H1 (cell line): ENCODE results near the gene RHOH. TPM values are rescaled to one million over a fixed set of nuclear protein-coding genes. Genes with fewer than 3 reads are reported as not detected.
"Not testable (repeated sequence)": the region's sequence is repeated elsewhere in the genome, so short reads cannot be mapped to it uniquely, and the experiment has no call there.

Experiments used
- CTCF ChIA-PET: fragments of 300-600 bp; sonication (Branson Sonifier 250); formaldehyde crosslinking; loops from one replicate; lab custom pipeline; 2021; ENCODE audit not compliant: partially characterized antibody; lab: Charles Lee
- POLR2A ChIA-PET: fragments of 300-600 bp; sonication (Branson Sonifier 250); formaldehyde crosslinking; loops from one replicate; lab custom pipeline; 2021; ENCODE audit warnings: inconsistent platforms; ENCODE audit not compliant: partially characterized antibody; lab: Charles Lee
- DNase-seq, 2 experiments: peaks; one replicate each; pipeline versions ENCODE4 v3.0.0 to v3.0.0-alpha.2; 2010 to 2022; ENCODE audit warnings: low spot score in 2 of 2, low read depth in 1 of 2, mixed read lengths in 1 of 2
- FAIRE-seq: peaks from 2 replicates; lab custom pipeline; 2011; peaks lifted over from hg19 to GRCh38; lab: Jason Lieb, UNC
- H2AFZ ChIP-seq: 2 replicates; pipeline ENCODE4 v1.8.1; 2012; ENCODE audit warnings: low read length, inconsistent platforms
- H2AK5ac ChIP-seq: 2 replicates; pipeline ENCODE4 v1.6.1; 2013; ENCODE audit warnings: low read depth, low read length
- H2BK120ac ChIP-seq: replicated peaks from 2 replicates; pipeline ENCODE3; 2013; ENCODE audit warnings: low read depth, low read length, inconsistent platforms
- H2BK12ac ChIP-seq: 2 replicates; pipeline ENCODE4 v1.6.1; 2013; ENCODE audit warnings: low read depth, low read length
- H2BK15ac ChIP-seq: 2 replicates; pipeline ENCODE4 v1.6.1; 2013; ENCODE audit warnings: low read length
- H2BK20ac ChIP-seq: 2 replicates; pipeline ENCODE4 v1.6.1; 2013; ENCODE audit warnings: low read length
- H2BK5ac ChIP-seq: 2 replicates; pipeline ENCODE4 v1.6.1; 2013; ENCODE audit warnings: low read depth, low read length
- H3K14ac ChIP-seq: 2 replicates; pipeline ENCODE4 v1.6.1; 2013; ENCODE audit warnings: inconsistent platforms; ENCODE audit not compliant: insufficient read length
- H3K18ac ChIP-seq: 2 replicates; pipeline ENCODE4 v1.6.1; 2013; ENCODE audit warnings: low read length; ENCODE audit errors: extremely low read depth
- H3K23ac ChIP-seq: 2 replicates; pipeline ENCODE4 v1.6.1; 2013; ENCODE audit warnings: inconsistent platforms; ENCODE audit not compliant: insufficient read length
- H3K23me2 ChIP-seq: 2 replicates; pipeline ENCODE4 v1.6.1; 2013; ENCODE audit warnings: low read depth, low read length
- H3K27ac ChIP-seq: 2 replicates; pipeline ENCODE4 v1.6.1; 2011; ENCODE audit warnings: low read depth, low read length, inconsistent platforms
- H3K27me3 ChIP-seq, 4 experiments: replicated peaks in 1 of 4; 1 replicate in 1 of 4; 2 replicates in 3 of 4; pipeline versions ENCODE4 v1.6.1 to v1.8.1; 2011 to 2013; ENCODE audit warnings: low read length in 3 of 4, mild to moderate bottlenecking in 3 of 4, inconsistent platforms in 2 of 4, mixed read lengths in 2 of 4, moderate library complexity in 1 of 4; ENCODE audit not compliant: control insufficient read depth in 3 of 4, insufficient read depth in 3 of 4; ENCODE audit errors: extremely low read depth in 1 of 4
- H3K36me3 ChIP-seq, 4 experiments: 2 replicates each; pipeline versions ENCODE4 v1.6.1 to v1.8.1; 2011 to 2013; ENCODE audit warnings: mild to moderate bottlenecking in 4 of 4, low read length in 3 of 4, moderate library complexity in 2 of 4, control low read depth in 1 of 4, inconsistent platforms in 1 of 4; ENCODE audit not compliant: insufficient read depth in 4 of 4, control insufficient read depth in 2 of 4
- H3K4ac ChIP-seq: replicated peaks from 2 replicates; pipeline ENCODE3; 2013; ENCODE audit warnings: low read length, low read depth, mixed read lengths, inconsistent platforms; ENCODE audit not compliant: insufficient read length
- H3K4me1 ChIP-seq, 4 experiments: replicated peaks in 1 of 4; 1 replicate in 1 of 4; 2 replicates in 3 of 4; pipeline versions ENCODE4 v1.6.1 to v1.8.1; 2011 to 2013; ENCODE audit warnings: low read length in 3 of 4, inconsistent platforms in 2 of 4, mixed read lengths in 1 of 4; ENCODE audit not compliant: insufficient read depth in 4 of 4, control insufficient read depth in 3 of 4
- H3K4me2 ChIP-seq, 2 experiments: 2 replicates each; pipeline versions ENCODE4 v1.6.1 to v1.8.1; 2011 to 2013; ENCODE audit warnings: low read depth in 2 of 2, low read length in 2 of 2, control low read depth in 1 of 2, inconsistent platforms in 1 of 2, mild to moderate bottlenecking in 1 of 2; ENCODE audit not compliant: insufficient read depth in 1 of 2
- H3K4me3 ChIP-seq, 4 experiments: fragments of 200-600, 300-600 bp in 1 of 4; sonication (generic), shearing (Covaris generic), sonication (Bioruptor Twin) in 1 of 4; 2 replicates each; pipeline versions ENCODE4 v1.5.1 to v1.8.1; 2011 to 2016; ENCODE audit warnings: low read length in 4 of 4, low read depth in 3 of 4, control low read depth in 2 of 4, inconsistent platforms in 2 of 4, mild to moderate bottlenecking in 2 of 4, mixed read lengths in 1 of 4, moderate library complexity in 1 of 4; ENCODE audit not compliant: insufficient read depth in 2 of 4; ENCODE audit errors: extremely low read depth in 1 of 4
- H3K56ac ChIP-seq: replicated peaks from 2 replicates; pipeline ENCODE3; 2013; ENCODE audit warnings: low read depth, mild to moderate bottlenecking, mixed read lengths, low read length, inconsistent platforms; ENCODE audit not compliant: insufficient read length
- H3K79me1 ChIP-seq: 2 replicates; pipeline ENCODE4 v1.6.1; 2013; ENCODE audit warnings: low read depth, low read length, control low read depth
- H3K79me2 ChIP-seq, 2 experiments: 2 replicates each; pipeline versions ENCODE4 v1.6.1 to v1.8.1; 2012 to 2013; ENCODE audit warnings: low read length in 2 of 2, mild to moderate bottlenecking in 2 of 2, inconsistent platforms in 1 of 2; ENCODE audit not compliant: insufficient read depth in 2 of 2, control insufficient read depth in 1 of 2
- H3K9ac ChIP-seq, 4 experiments: replicated peaks in 1 of 4; 1 replicate in 1 of 4; 2 replicates in 3 of 4; pipeline versions ENCODE4 v1.6.1 to v1.8.1; 2011 to 2013; ENCODE audit warnings: low read depth in 3 of 4, low read length in 3 of 4, control low read depth in 2 of 4, mild to moderate bottlenecking in 2 of 4, moderate library complexity in 2 of 4, inconsistent platforms in 1 of 4; ENCODE audit errors: extremely low read depth in 1 of 4
- H3K9me3 ChIP-seq, 2 experiments: 2 replicates each; pipeline versions ENCODE4 v1.6.1 to v1.8.1; 2012 to 2013; ENCODE audit warnings: mild to moderate bottlenecking in 2 of 2, moderate library complexity in 2 of 2, control low read depth in 1 of 2, inconsistent platforms in 1 of 2, low read depth in 1 of 2, low read length in 1 of 2, mixed read lengths in 1 of 2; ENCODE audit not compliant: insufficient read depth in 2 of 2
- H4K20me1 ChIP-seq, 2 experiments: replicated peaks in 1 of 2; 2 replicates each; pipeline versions ENCODE3 to v1.8.1; 2011 to 2013; ENCODE audit warnings: inconsistent platforms in 2 of 2, low read length in 2 of 2, mild to moderate bottlenecking in 1 of 2; ENCODE audit not compliant: insufficient read depth in 2 of 2, control insufficient read depth in 1 of 2
- H4K5ac ChIP-seq: 2 replicates; pipeline ENCODE4 v1.6.1; 2013; ENCODE audit warnings: low read length, low read depth, mixed read lengths, inconsistent platforms; ENCODE audit not compliant: insufficient read length
- H4K8ac ChIP-seq: 2 replicates; pipeline ENCODE4 v1.8.0; 2013; ENCODE audit warnings: mild to moderate bottlenecking, moderate library complexity, low read length, inconsistent platforms; ENCODE audit not compliant: insufficient read depth; ENCODE audit errors: extremely low read depth
- H4K91ac ChIP-seq: replicated peaks from 2 replicates; pipeline ENCODE3; 2013; ENCODE audit warnings: low read length, mixed read lengths, inconsistent platforms; ENCODE audit not compliant: insufficient read length
- polyA plus RNA-seq, 7 experiments: library from polyadenylated mRNA; depleted of rRNA in 3 of 7; stranded (reverse) in 5 of 7; unstranded in 2 of 7; fragments of >200 nt in 5 of 7; fragments of 200-250 nt in 2 of 7; gene quantifications; 1 replicate in 5 of 7; 2 replicates in 1 of 7; 4 replicates in 1 of 7; pipeline versions ENCODE4 v1.2.1 to v1.2.3, GENCODE V29; 2011 to 2013; ENCODE audit warnings: missing spikeins in 2 of 7, mixed read lengths in 2 of 7
- total RNA-seq: library from RNA; stranded (reverse); fragmentation: NEBNext Ultra II Directional; extraction: Animal tissue kit (Norgen Biotek cat#: 25700); gene quantifications from 2 replicates; pipeline ENCODE4 v1.2.1, GENCODE V29; 2021

Gene RHOH
- total and polyA plus RNA-seq, 2 of the 8 experiments (the other 6 are each of a cell fraction or from before 2014, with no cell fraction given) = 5.9 to 6.9 TPM

DNA sequence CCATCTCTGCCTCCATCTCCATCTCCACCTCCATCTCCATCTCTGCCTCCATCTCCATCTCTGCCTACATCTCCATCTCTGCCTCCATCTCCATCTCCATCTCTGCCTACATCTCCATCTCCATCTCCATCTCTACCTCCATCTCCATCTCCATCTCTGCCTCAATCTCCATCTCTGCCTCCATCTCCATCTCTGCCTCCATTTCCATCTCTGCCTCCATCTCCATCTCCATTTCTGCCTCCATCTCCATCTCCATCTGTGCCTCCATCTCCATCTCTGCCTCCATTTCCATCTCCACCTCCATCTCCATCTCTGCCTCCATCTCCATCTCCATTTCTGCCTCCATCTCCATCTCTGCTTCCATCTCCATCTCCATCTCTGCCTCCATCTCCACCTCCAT, 98.2 kb downstream of the RHOH start:
- not testable (repeated sequence) for H3K23ac ChIP-seq
- peaks cover 6 to 11% of the 10 kb centered on the region in 2 experiments; a peak in 3 of 4 replicates for H3K9me3 ChIP-seq

More for the DNA sequence above, 98.2 kb downstream of the RHOH start:
- H2BK20ac ChIP-seq, H3K27ac ChIP-seq, H3K4ac ChIP-seq, H4K8ac ChIP-seq, H3K4me2 ChIP-seq, H2BK5ac ChIP-seq, H3K9ac ChIP-seq, H3K14ac ChIP-seq, H3K4me3 ChIP-seq, DNase-seq, H3K27me3 ChIP-seq, H4K5ac ChIP-seq, H3K36me3 ChIP-seq, H4K20me1 ChIP-seq, H4K91ac ChIP-seq, H2AFZ ChIP-seq, CTCF ChIA-PET, H3K4me1 ChIP-seq, H3K18ac ChIP-seq, H3K56ac ChIP-seq, FAIRE-seq, H3K79me1 ChIP-seq, H2BK15ac ChIP-seq, POLR2A ChIA-PET, H3K79me2 ChIP-seq, H2BK120ac ChIP-seq: not testable (repeated sequence)
- Histone ChIP-seq H3K23me2 (peaks cover 19% of the 10 kb centered on the region; the same call in 1 of the 2 replicates), H2BK12ac (peak overlapping the region; percentile 10; the same call in 1 of the 2 replicates), H2AK5ac (peak overlapping the region; percentile 4; the same call in 1 of the 2 replicates)
